MCF 10A (cell line): ENCODE data around the gene WNT16. TPM values are rescaled to one million over a fixed set of nuclear protein-coding genes. Genes with fewer than 3 reads are reported as not detected.

Experiments used
- BruUV-seq: library from RNA; stranded (reverse); fragments of 400-500 nt; replicated peaks from 2 replicates; lab custom pipeline; 2021; lab: Mats Ljungman, UMichigan
- CTCF ChIA-PET: fragments of 300-600 bp; sonication (Branson Sonifier 250); formaldehyde crosslinking; extraction: SDS; loops from one replicate; lab custom pipeline; 2021; ENCODE audit warnings: antibody characterized with exemption, inconsistent platforms; lab: Yijun Ruan, JAX
- POLR2A ChIA-PET: fragments of 300-600, 350-650 bp; sonication (Branson Sonifier 250); formaldehyde crosslinking; extraction: SDS; loops from one replicate; lab custom pipeline; 2020; ENCODE audit warnings: antibody characterized with exemption, inconsistent platforms; lab: Yijun Ruan, JAX
- DNase-seq: peaks from one replicate; pipeline ENCODE4 v3.0.0-alpha.2; 2018; ENCODE audit not compliant: unreplicated experiment
- H3K27ac Mint-ChIP-seq: one replicate; pipeline ENCODE4 v1.8.0; 2022; ENCODE audit warnings: mild to moderate bottlenecking, low read depth, mixed read lengths; ENCODE audit not compliant: unreplicated experiment
- H3K27me3 Mint-ChIP-seq: one replicate; pipeline ENCODE4 v1.8.0; 2022; ENCODE audit warnings: mixed read lengths; ENCODE audit not compliant: insufficient read depth, unreplicated experiment
- H3K36me3 Mint-ChIP-seq: one replicate; pipeline ENCODE4 v1.8.0; 2022; ENCODE audit warnings: mild to moderate bottlenecking, moderate library complexity, mixed read lengths; ENCODE audit not compliant: insufficient read depth, unreplicated experiment
- H3K4me1 Mint-ChIP-seq: one replicate; pipeline ENCODE4 v1.8.0; 2022; ENCODE audit warnings: mixed read lengths; ENCODE audit not compliant: insufficient read depth, unreplicated experiment
- H3K4me3 Mint-ChIP-seq: one replicate; pipeline ENCODE4 v1.8.0; 2022; ENCODE audit warnings: mild to moderate bottlenecking, moderate library complexity, mixed read lengths; ENCODE audit not compliant: unreplicated experiment
- H3K9me3 Mint-ChIP-seq: one replicate; pipeline ENCODE4 v1.8.0; 2022; ENCODE audit warnings: mixed read lengths; ENCODE audit not compliant: unreplicated experiment
- CTCF ChIP-seq: fragments of 200-600 bp; IDR thresholded peaks from one replicate; pipeline ENCODE4 v1.8.0; 2022; ENCODE audit warnings: antibody characterized with exemption, mild to moderate bottlenecking; ENCODE audit not compliant: unreplicated experiment
- intact Hi-C: fragments of 100-400 bp; cut with micrococcal nuclease; formaldehyde crosslinking; loops from 2 replicates; pipeline ENCODE4 v1.14.1; 2022
- total RNA-seq: library from RNA; stranded (reverse); gene quantifications from 2 replicates; pipeline ENCODE4 v1.2.3, GENCODE V29; 2022

Gene WNT16
- total RNA-seq, 1 experiment from 2014 or later, result not detected

GRCh38 chr7:121369462-121369861, 40.7 kb downstream of the WNT16 start:
- ChIA-PET POLR2A (interaction anchor here (0.9 to 1.2 kb wide), 3 partner anchors 26 to 625 kb away, joined by 3 to 4 read pairs (median 3); partner anchors contain the start of gene FAM3C), CTCF (interaction anchor here (0.6 to 5.1 kb wide), 10 partner anchors 10 to 1316 kb away, joined by 3 to 67 read pairs (median 4); partner anchors contain the start of gene FAM3C)
- Mint-ChIP-seq H3K27me3 (no peaks in the 10 kb centered on the region), H3K9me3 (no peaks in the 10 kb centered on the region), H3K4me3 (no peak overlapping the region), H3K36me3 (peaks cover 45% of the 10 kb centered on the region), H3K27ac (no peak overlapping the region), H3K4me1 (peaks cover 7% of the 10 kb centered on the region)
- intact Hi-C loops, result no loop called here
- no TSS peak for BruUV-seq
- DNase-seq, result peak; percentile 27
- no peak for TF ChIP-seq CTCF

GRCh38 chr7:121371367-121371766, 42.6 kb downstream of the WNT16 start:
- H3K4me1 Mint-ChIP-seq, result peaks cover 7% of the 10 kb centered on the region
- no peak overlapping the region for H3K27ac Mint-ChIP-seq
- ChIA-PET CTCF (interaction anchor here (1.0 to 2.2 kb wide), 2 partner anchors 177 to 623 kb away, joined by 6 to 11 read pairs; no protein-coding TSS in a partner anchor), POLR2A (interaction anchor here (1.4 kb wide), 1 partner anchor 176 kb away, joined by 3 read pairs; no protein-coding TSS in a partner anchor)
- intact Hi-C loops, result no loop called here
- H3K27me3 Mint-ChIP-seq, result no peaks in the 10 kb centered on the region
- no peak overlapping the region for H3K4me3 Mint-ChIP-seq
- peaks cover 43% of the 10 kb centered on the region for H3K36me3 Mint-ChIP-seq
- BruUV-seq, result no TSS peak
- DNase-seq, result no peak
- no peak for TF ChIP-seq CTCF
- no peaks in the 10 kb centered on the region for H3K9me3 Mint-ChIP-seq

GRCh38 chr7:121371883-121372282, 43.1 kb downstream of the WNT16 start:
- peak overlapping the region; percentile 25 for H3K27ac Mint-ChIP-seq
- no peak for TF ChIP-seq CTCF
- no peaks in the 10 kb centered on the region for H3K9me3 Mint-ChIP-seq
- CTCF ChIA-PET, result interaction anchor here (1.0 to 2.2 kb wide), 2 partner anchors 176 to 623 kb away, joined by 6 to 11 read pairs; no protein-coding TSS in a partner anchor
- no peak for DNase-seq
- H3K36me3 Mint-ChIP-seq, result peaks cover 44% of the 10 kb centered on the region
- no peaks in the 10 kb centered on the region for H3K27me3 Mint-ChIP-seq
- BruUV-seq, result no TSS peak
- POLR2A ChIA-PET, result interaction anchor here (1.2 to 1.4 kb wide), 2 partner anchors 24 to 176 kb away, joined by 3 read pairs; no protein-coding TSS in a partner anchor
- peaks cover 7% of the 10 kb centered on the region for H3K4me1 Mint-ChIP-seq
- intact Hi-C loops, result no loop called here
- no peak overlapping the region for H3K4me3 Mint-ChIP-seq

- H3K4me1 Mint-ChIP-seq, result peaks cover 7% of the 10 kb centered on the region
- no peaks in the 10 kb centered on the region for H3K9me3 Mint-ChIP-seq
- ChIA-PET POLR2A (interaction anchor here (1.2 to 1.4 kb wide), 2 partner anchors 23 to 175 kb away, joined by 3 read pairs; no protein-coding TSS in a partner anchor), CTCF (interaction anchor here (1.0 to 2.2 kb wide), 4 partner anchors 11 to 622 kb away, joined by 6 to 11 read pairs (median 8); no protein-coding TSS in a partner anchor)
- no peak for DNase-seq
- no peak overlapping the region for H3K4me3 Mint-ChIP-seq
- peaks cover 48% of the 10 kb centered on the region for H3K36me3 Mint-ChIP-seq
- H3K27me3 Mint-ChIP-seq, result no peaks in the 10 kb centered on the region
- TF ChIP-seq CTCF, result no peak
- intact Hi-C loops, result no loop called here
- H3K27ac Mint-ChIP-seq, result peak overlapping the region; percentile 25
- BruUV-seq, result no TSS peak
Measured at GRCh38 chr7:121372376-121373010, 43.7 kb downstream of the WNT16 start.
